GM23248 (cell line): ENCODE results near the gene HOGA1.

Source experiments
- EZH2 ChIP-seq: fragments of 200-600 bp; sonication (generic); IDR thresholded peaks from 2 replicates; pipeline ENCODE4 v1.6.1; 2018; ENCODE audit warnings: antibody characterized with exemption, mild to moderate bottlenecking; ENCODE audit not compliant: insufficient read depth, poor library complexity, severe bottlenecking
- EZH2phosphoT487 ChIP-seq: fragments of 200-600 bp; sonication (generic); IDR thresholded peaks from 2 replicates; pipeline ENCODE4 v1.6.1; 2018; ENCODE audit warnings: antibody characterized with exemption, moderate library complexity, mild to moderate bottlenecking, low read depth; ENCODE audit not compliant: insufficient read depth

DNA sequence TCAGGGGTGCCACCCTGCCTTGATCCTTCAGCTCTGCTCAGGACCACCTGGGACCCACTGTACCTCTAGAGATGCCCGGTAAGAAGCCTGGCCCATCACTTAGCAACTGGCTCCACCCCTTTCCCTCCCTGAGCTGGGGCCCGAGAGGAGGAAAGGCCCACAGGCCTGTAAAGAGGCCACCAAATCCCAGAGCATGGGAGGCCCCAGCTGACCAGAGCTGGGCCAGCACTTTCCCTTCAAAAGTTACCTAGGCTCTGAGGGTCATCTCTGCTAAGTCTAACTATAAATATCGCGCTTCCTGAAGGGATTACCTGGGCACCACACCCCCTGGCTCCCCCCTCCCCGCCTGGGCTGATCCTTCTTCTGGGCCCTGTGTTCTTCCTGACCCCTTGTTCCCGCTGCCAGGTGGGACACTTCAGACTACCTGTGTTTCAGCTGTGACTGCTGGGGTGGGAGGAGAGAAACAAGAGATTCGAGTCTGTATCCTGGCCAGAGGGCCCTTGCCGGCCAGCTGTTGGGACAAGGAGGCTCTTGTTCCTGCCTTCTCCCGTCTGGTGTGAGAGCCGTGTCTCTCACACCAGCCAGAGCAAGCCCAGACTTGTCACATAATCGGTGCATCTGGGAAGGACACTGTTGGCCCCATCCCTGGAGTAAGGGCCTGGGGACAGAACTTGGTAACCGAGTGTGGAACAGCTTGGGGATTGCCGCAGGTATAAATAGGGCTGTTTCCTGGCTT is 34.4 kb upstream of the HOGA1 start:
- TF ChIP-seq EZH2 = no peak
- TF ChIP-seq EZH2phosphoT487 = no peak
